NB4 (cell line): ENCODE results near the gene TMEM200A.

Source experiments
- CTCF ChIP-seq: IDR thresholded peaks from one replicate; pipeline ENCODE4 v1.5.1; 2012; ENCODE audit warnings: low read depth, low read length
- MAX ChIP-seq: IDR thresholded peaks from 2 replicates; pipeline ENCODE4 v1.6.1; 2011; ENCODE audit warnings: low read depth, low read length
- POLR2A ChIP-seq: IDR thresholded peaks from 2 replicates; pipeline ENCODE4 v1.6.1; 2011; ENCODE audit warnings: mild to moderate bottlenecking; ENCODE audit not compliant: insufficient read length; ENCODE audit errors: extremely low read depth

DNA sequence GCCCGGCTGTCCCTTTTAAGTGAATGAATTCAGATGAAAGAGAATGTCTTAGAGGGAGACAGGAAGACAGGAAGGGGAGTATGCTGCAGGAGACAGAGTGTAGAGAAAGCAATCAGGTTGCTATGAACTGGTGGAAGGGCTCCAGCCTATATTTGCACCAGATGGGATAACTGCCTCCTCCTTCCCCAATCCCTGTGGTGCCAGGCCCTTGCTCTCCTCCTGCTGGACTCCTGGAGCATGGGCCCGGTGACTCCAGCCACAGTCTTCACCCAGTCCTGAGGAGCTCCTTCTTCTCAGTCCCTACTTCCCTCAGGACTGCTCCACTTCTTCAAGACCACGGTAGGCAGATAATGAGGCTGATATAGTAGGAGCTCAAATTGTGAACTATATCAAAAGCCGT lies 91.8 kb downstream of the TMEM200A start:
- TF ChIP-seq CTCF (no peak), POLR2A (no peak), MAX (no peak)
